Left cardiac atrium (tissue), 4 donors: ENCODE results near the gene SETDB1. TPM values are rescaled to one million over a fixed set of nuclear protein-coding genes. Genes with fewer than 3 reads are reported as not detected.
"Not testable (repeated sequence)": the region's sequence is repeated elsewhere in the genome, so short reads cannot be mapped to it uniquely, and the experiment has no call there.

Experiments used
- ATAC-seq, 2 donors: fragments of 200-7000 bp; cut with Tn5 transposase; one replicate each; pipeline ENCODE4 v1.9.1; 2020; ENCODE audit warnings: mild to moderate bottlenecking in 2 of 2, moderate library complexity in 2 of 2
- DNase-seq: peaks from one replicate; pipeline ENCODE4 v3.0.0-alpha.2; 2020
- intact Hi-C, 2 donors: fragments of 100-400 bp; cut with DNase I; formaldehyde crosslinking; loops; one replicate each; pipeline versions ENCODE4 v1.14.1 to v1.15.1; 2022 to 2023
- total RNA-seq, 2 donors: library from RNA; stranded (reverse); fragmentation: NEBNext Ultra II Directional; extraction: Animal tissue kit (Norgen Biotek cat#: 25700); gene quantifications; one replicate each; pipeline ENCODE4 v1.2.1, GENCODE V29; 2021
- donor health status: DM: no; HTN: yes; CAD: no.
- donor health status: DM: no; HTN: yes; CAD: no; lungs with severe emphysema.
- donor health status: DM: yes; HTN: yes; CAD: no.
- donor health status: Dilated cardiomyopathy.

Gene SETDB1
- total RNA-seq, 2 donors from 2014 or later, result 16.3 to 19.9 TPM

- intact Hi-C loops, result loop anchor here in 1 of 2 donors (10.0 kb wide), 2 partner anchors 48 to 52 kb away; partner anchors contain the start of genes ARNT and CERS2
- ATAC-seq, result peak; percentile 21 to 48
- peak; percentile 67 for DNase-seq
Observed at GRCh38 chr1:150922519-150922975, 3.6 kb upstream of the SETDB1 start.

- intact Hi-C loops, result loop anchor here in 1 of 2 donors (10.0 kb wide), 2 partner anchors 50 kb away; partner anchors contain the start of genes ARNT and CERS2
Observed at GRCh38 chr1:150925080-150925479, 1.1 kb upstream of the SETDB1 start.

GRCh38 chr1:150927624-150928023 is 1.5 kb downstream of the SETDB1 start:
- ATAC-seq, result no peak
- intact Hi-C loops, result loop anchor here in 1 of 2 donors (10.0 kb wide), 2 partner anchors 47 to 53 kb away; partner anchors contain the start of genes ARNT and CERS2

More at GRCh38 chr1:150925080-150925479, 1.1 kb upstream of the SETDB1 start:
- DNase-seq (peak; percentile 23), ATAC-seq (no peak)

GRCh38 chr1:150928286-150928685 is 2.1 kb downstream of the SETDB1 start:
- DNase-seq (no peak), ATAC-seq (no peak)
- intact Hi-C loops, result loop anchor here in 1 of 2 donors (10.0 kb wide), 2 partner anchors 47 to 53 kb away; partner anchors contain the start of genes ARNT and CERS2

More at GRCh38 chr1:150927624-150928023, 1.5 kb downstream of the SETDB1 start:
- DNase-seq, result no peak

- intact Hi-C loops, result loop anchor here in 1 of 2 donors (10.0 kb wide), 2 partner anchors 46 to 54 kb away; partner anchors contain the start of genes ARNT and CERS2
- DNase-seq, ATAC-seq: not testable (repeated sequence)
Observed at GRCh38 chr1:150928775-150929174, 2.6 kb downstream of the SETDB1 start.

GRCh38 chr1:150931773-150932172 is 5.6 kb downstream of the SETDB1 start:
- intact Hi-C loops, result no loop called here
- no peak for DNase-seq
- no peak for ATAC-seq

DNA sequence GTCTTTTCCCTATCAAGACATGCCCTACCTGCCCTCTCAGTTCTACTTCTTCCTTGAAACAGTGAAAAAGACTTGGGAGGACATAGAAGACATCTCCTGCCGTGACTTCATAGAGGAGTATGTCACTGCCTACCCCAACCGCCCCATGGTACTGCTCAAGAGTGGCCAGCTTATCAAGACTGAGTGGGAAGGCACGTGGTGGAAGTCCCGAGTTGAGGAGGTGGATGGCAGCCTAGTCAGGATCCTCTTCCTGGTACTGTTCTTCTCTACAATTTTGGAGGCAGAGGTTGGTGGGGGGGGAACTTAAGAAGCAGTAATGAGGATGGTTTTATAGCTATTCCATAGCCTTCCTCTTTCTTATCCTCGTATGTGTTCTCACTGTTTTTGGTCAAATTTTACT is 18.7 kb downstream of the SETDB1 start:
- DNase-seq, result no peak
- intact Hi-C loops, result no loop called here

GRCh38 chr1:150954708-150955107 is 28.5 kb downstream of the SETDB1 start:
- intact Hi-C loops, result no loop called here
- no peak for DNase-seq
- no peak for ATAC-seq

More for the DNA sequence above, 18.7 kb downstream of the SETDB1 start:
- ATAC-seq, result no peak

- DNase-seq, result no peak
- intact Hi-C loops, result no loop called here
- no peak for ATAC-seq
Observed at GRCh38 chr1:150955280-150955679, 29.1 kb downstream of the SETDB1 start.

DNA sequence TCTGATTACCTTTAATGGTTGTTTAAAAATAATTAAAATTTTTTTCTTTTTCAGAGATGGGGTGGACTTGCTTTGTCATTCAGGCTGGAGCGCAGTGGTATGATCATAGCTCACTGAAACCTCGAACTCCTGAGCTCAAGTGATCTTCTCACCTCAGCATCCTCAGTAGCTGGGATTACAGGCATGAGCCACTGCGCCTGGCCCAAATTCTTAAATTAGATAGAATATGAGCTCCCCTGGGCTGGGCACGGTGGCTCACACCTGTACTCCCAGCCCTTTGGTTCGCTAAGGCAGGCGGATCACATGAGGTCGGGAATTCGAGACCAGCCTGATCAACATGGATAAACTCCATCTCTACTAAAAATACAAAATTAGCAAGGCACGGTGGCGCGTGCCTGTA is 31.5 kb downstream of the SETDB1 start:
- no peak for DNase-seq
- ATAC-seq, result no peak
- intact Hi-C loops, result no loop called here

DNA sequence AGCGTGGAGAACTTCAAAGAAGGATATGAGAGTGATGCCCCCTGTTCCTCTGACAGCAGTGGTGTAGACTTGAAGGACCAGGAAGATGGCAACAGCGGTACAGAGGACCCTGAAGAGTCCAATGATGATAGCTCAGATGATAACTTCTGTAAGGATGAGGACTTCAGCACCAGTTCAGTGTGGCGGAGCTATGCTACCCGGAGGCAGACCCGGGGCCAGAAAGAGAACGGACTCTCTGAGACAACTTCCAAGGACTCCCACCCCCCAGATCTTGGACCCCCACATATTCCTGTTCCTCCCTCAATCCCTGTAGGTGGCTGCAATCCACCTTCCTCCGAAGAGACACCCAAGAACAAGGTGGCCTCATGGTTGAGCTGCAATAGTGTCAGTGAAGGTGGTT is 34.5 kb downstream of the SETDB1 start:
- ATAC-seq, result no peak
- intact Hi-C loops, result no loop called here
- no peak for DNase-seq

DNA sequence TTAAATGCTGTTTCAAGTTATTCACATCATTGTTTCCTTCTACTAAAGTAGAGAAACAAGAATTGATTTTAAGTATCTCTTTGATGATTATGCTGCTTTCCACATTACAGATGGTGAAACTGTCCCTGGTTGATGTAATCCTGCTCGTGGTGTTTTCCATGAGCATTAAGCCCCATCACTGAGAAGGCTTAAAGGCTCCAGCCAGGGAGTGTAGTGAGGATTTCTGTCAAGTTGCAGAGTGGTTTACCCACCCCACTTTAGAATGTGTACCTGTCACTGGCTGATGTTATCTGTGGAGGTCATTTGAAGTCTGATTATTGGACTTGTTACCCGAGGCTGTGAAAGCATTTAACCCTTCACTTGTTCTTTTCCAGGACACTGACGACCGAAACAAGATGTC is 35.6 kb downstream of the SETDB1 start:
- intact Hi-C loops, result no loop called here
- no peak for DNase-seq
- ATAC-seq, result no peak

GRCh38 chr1:150963321-150964163 is 37.4 kb downstream of the SETDB1 start:
- ATAC-seq, result no peak
- intact Hi-C loops, result no loop called here
- no peak for DNase-seq

DNA sequence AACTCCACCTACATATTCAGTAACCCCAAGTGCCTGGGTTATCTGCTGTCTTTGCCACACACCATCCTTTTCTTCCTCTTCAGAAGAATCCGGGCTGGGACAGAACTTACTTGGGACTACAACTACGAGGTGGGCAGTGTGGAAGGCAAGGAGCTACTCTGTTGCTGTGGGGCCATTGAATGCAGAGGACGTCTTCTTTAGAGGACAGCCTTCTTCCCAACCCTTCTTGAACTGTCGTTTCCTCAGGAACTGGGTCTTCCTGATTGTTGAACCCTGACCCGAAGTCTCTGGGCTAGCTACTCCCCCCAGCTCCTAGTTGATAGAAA is 38.0 kb downstream of the SETDB1 start:
- no peak for DNase-seq
- ATAC-seq, result no peak
- intact Hi-C loops, result no loop called here

DNA sequence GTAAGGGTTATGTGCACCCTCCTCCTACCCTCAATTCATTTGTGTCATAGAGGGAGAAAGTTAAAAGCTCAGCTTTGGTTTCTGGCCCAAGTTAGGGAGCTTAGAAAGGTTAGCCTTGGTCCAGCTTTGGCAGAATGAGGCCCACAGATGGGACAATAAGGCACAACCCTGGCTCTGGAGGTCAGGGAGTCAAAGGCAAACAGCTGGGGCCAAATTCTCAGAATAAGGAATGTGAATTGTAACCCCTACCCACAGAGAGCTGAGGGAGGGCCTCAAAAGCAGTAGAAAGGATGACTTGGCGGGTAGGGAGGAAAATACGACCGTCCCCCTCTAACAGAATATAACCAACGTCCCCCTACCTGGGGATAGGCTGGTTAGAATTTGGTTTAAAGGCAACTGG is 39.4 kb downstream of the SETDB1 start:
- DNase-seq, result no peak

GRCh38 chr1:150966011-150966410 is 39.8 kb downstream of the SETDB1 start:
- intact Hi-C loops, result no loop called here
- no peak for ATAC-seq
- DNase-seq, result no peak

More for the DNA sequence above, 39.4 kb downstream of the SETDB1 start:
- intact Hi-C loops, result no loop called here
- no peak for ATAC-seq

- ATAC-seq (no peak), DNase-seq (no peak)
- intact Hi-C loops, result no loop called here
Observed at GRCh38 chr1:150967936-150968335, 41.8 kb downstream of the SETDB1 start.

DNA sequence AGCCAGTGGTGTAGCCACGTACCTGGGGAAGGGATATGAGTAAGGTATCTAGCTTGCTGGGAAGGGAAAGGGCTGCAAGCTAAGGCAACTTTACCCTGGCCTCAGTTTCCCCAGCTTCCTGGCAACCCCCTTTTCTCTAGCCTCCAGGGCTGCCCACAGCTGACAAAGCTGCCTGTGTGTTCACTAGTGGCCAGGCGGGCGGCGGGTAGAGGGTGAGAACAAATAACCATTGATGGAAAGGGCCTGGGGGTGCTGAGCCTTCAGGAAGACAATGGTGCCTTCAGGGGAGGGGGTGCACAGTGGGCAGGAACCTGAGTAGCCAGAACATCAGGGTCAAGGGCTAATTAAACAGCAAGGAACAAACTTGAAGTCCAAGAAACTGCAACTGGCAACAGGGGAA is 42.3 kb downstream of the SETDB1 start:
- intact Hi-C loops, result no loop called here
- DNase-seq (no peak), ATAC-seq (no peak)

DNA sequence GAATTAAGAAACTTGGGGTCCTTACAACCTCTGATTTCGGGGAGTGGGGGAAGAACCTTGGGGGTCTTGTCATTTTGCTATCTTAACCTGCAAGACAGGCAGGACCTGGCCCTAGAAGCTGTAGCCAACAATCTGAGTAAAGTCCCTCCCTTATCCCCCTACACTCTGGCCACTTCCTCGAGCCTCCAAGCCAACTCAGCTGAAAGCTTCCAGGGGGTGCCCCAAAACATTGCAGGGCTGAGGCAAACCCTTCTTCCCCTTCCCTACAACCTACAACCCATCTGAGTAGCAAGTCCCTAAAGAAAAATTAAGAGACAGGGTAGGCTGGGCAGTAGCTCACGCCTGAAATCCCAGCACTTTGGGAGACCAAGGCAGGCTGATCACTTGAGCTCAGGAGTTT is 43.5 kb downstream of the SETDB1 start:
- ATAC-seq, result no peak
- intact Hi-C loops, result loop anchor here in 1 of 2 donors (10.0 kb wide), 1 partner anchor 45 kb away; the partner anchor contains the start of gene SETDB1
- DNase-seq, result no peak
